GM06990 (cell line): ENCODE results near the gene TMF1.

Experiments
- DNase-seq: peaks from one replicate; pipeline ENCODE4 v3.0.0-alpha.2; 2011; ENCODE audit not compliant: insufficient read length; ENCODE audit errors: extremely low read depth
- H3K27me3 ChIP-seq: replicated peaks from 2 replicates; pipeline ENCODE4 v1.6.0; 2011; ENCODE audit warnings: low read length; ENCODE audit not compliant: control insufficient read depth, insufficient read depth
- H3K36me3 ChIP-seq: 2 replicates; pipeline ENCODE4 v1.5.1; 2011; ENCODE audit warnings: low read length; ENCODE audit not compliant: control insufficient read depth, insufficient read depth
- H3K4me3 ChIP-seq: replicated peaks from 2 replicates; pipeline ENCODE4 v1.5.1; 2011; ENCODE audit warnings: low read depth, mild to moderate bottlenecking, control low read depth, low read length
- CTCF ChIP-seq: IDR thresholded peaks from 2 replicates; pipeline ENCODE4 v1.5.1; 2011; ENCODE audit warnings: low read length, control low read depth, mild to moderate bottlenecking, inconsistent platforms; ENCODE audit not compliant: insufficient read depth, poor library complexity, severe bottlenecking

Gene TMF1

DNA sequence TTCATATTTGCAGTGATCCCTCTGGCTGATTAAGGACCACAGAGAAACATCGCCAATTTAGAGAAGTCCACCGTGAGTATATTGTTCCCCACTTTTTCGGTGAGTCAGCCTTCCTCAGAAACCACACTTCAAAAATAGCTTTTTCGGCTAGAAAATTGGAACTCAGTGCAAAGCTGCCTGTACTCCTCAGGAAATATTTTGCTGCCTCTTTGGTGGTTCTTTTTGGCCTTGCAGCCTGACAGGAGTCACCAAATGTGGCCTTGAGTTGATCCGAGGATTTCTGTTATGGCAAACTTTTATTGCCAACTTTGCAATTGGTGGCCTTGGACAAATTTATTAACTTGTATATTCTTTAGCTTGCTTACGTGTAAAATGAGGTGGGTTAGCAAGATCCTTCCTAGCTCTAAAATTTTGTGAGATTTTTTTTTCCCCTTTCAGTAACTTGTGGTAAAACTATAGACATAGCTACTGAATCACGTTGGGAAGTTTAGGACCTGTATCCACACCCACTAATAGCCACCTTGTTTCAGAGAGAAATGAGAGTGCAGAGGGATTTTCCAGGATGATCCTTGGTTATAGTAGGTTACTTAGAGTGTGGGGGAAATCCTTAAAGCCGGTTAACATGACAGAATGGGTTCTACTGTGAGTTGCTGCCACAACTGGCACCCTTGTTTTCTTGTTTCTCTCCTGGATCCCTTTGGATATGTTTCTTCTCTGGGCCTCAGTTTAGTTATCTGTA lies 42.5 kb upstream of the TMF1 start:
- DNase-seq, result no peak
- no peak for TF ChIP-seq CTCF

DNA sequence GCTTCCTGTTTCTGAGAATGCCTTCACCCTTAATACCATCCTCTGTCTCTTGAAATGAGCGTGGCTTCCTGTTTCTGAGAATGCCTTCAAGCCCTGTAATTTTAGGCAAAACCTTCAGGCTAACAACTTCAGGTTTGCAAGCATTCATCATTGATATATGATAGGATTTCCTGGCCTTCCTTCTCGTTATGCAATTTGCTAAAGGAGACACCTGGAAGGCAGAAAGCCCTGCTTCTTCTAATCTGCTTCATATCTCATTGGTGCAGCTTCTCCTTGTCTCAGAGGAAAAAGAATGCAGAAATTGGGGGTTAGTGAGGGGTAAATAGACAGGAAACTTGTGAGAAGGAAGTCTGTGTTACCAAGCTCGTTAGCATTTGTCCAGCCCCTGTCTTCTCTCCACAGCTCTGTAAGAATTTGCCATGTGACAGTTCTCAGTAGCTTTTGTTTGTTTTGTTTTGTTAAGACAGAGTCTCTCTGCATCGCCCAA lies 39.9 kb upstream of the TMF1 start:
- peak; percentile 46 for DNase-seq
- Histone ChIP-seq H3K27me3 (no peaks in the 10 kb centered on the region), H3K4me3 (peak overlapping the region; percentile 8; the same call in 1 of the 2 replicates), H3K36me3 (no peaks in the 10 kb centered on the region; the same call in 1 of the 2 replicates)
- no peak for TF ChIP-seq CTCF

More for the DNA sequence above, 42.5 kb upstream of the TMF1 start:
- no peaks in the 10 kb centered on the region; the same call in 1 of the 2 replicates for H3K36me3 ChIP-seq
- no peak overlapping the region for H3K4me3 ChIP-seq
- no peaks in the 10 kb centered on the region for H3K27me3 ChIP-seq

DNA sequence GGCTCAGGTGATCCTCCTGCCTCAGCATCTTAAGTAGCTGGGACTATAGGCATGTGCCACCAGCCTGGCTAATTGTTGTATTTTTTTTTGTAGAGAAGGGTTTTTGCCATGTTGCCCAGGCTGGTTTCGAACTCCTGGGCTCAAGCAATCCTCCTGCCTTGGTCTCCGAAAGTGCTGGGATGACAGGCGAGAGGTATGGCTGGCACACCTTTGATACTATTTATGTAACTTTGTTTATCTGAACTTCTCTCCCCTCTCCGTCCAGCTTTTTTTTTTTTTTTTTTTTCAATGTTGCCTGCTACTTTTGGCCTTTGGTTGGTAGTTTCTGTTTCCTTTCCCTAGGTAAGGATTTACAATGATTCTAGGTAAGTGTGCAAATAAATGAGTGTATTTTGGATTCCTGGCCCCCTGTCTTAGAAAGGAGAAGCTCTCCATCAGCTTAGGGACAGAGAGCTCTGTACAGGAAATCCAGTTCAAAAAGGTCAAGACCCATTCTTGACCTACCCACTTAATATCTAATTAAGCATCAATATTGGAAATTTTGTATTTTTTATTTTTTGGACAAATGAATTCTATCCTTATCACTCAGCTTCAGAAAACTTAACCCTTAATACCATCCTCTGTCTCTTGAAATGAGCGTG lies 39.4 kb upstream of the TMF1 start:
- no peak for TF ChIP-seq CTCF
- no peaks in the 10 kb centered on the region; the same call in 1 of the 2 replicates for H3K36me3 ChIP-seq
- no peaks in the 10 kb centered on the region for H3K27me3 ChIP-seq
- DNase-seq, result no peak
- peak overlapping the region; percentile 30 for H3K4me3 ChIP-seq

GRCh38 chr3:69090021-69090420 lies 37.9 kb upstream of the TMF1 start:
- H3K36me3 ChIP-seq, result no peaks in the 10 kb centered on the region; the same call in 1 of the 2 replicates
- no peak for TF ChIP-seq CTCF
- H3K27me3 ChIP-seq, result no peaks in the 10 kb centered on the region
- no peak overlapping the region for H3K4me3 ChIP-seq
- no peak for DNase-seq

DNA sequence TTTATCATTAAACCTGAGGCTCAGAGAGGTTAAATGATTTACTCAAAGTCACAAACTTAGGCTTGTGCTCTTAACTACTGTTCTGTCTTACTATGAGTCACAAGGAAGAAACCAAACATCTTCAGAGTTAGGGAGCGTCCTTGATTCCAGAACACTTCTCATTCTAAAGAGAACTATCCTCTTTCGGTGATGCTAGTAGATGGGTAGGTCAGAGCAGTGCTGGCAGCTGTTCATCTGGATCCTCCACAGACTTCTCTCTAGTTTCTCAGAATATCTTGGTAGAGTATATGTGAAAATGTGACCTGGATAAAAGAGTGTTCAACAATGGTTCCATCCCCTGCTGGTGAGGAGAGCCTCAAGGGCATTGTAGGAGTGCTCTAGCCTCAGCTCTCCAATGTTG lies 35.9 kb upstream of the TMF1 start:
- no peaks in the 10 kb centered on the region for H3K27me3 ChIP-seq
- no peak for DNase-seq
- H3K4me3 ChIP-seq, result peak overlapping the region; percentile 64
- TF ChIP-seq CTCF, result no peak
- H3K36me3 ChIP-seq, result no peaks in the 10 kb centered on the region
